HG02970 (cell line): ENCODE results near the gene EDA2R.

Source experiments
- ATAC-seq: cut with Tn5 transposase; IDR thresholded peaks from one replicate; pipeline ENCODE4 v1.9.1; 2021; ENCODE audit warnings: mild to moderate bottlenecking, moderate library complexity, moderate number of reproducible peaks; ENCODE audit not compliant: unreplicated experiment, low FRiP score

EDA2R gene

GRCh38 chrX:66638591-66639500 lies at the start of gene EDA2R:
Gene EDA2R, minus strand, starts transcription at chrX:66639078. Its CDS starts 23,058 bp downstream, at chrX:66616020.
- peak; percentile 82 for ATAC-seq

- ATAC-seq = no peak
Measured at GRCh38 chrX:66684196-66684595, 45.3 kb upstream of the EDA2R start.

GRCh38 chrX:66680451-66680850 lies 41.6 kb upstream of the EDA2R start:
- ATAC-seq = no peak

GRCh38 chrX:66677430-66677829 lies 38.6 kb upstream of the EDA2R start:
- ATAC-seq = no peak

- no peak for ATAC-seq
Measured at GRCh38 chrX:66676990-66677389, 38.1 kb upstream of the EDA2R start.

- ATAC-seq = no peak
Measured at GRCh38 chrX:66676413-66676812, 37.5 kb upstream of the EDA2R start.

- no peak for ATAC-seq
Measured at GRCh38 chrX:66675541-66675940, 36.7 kb upstream of the EDA2R start.

GRCh38 chrX:66674506-66674905 lies 35.6 kb upstream of the EDA2R start:
- no peak for ATAC-seq

- no peak for ATAC-seq
Measured at GRCh38 chrX:66672106-66672505, 33.2 kb upstream of the EDA2R start.

GRCh38 chrX:66654411-66654810 lies 15.5 kb upstream of the EDA2R start:
- ATAC-seq = no peak

- ATAC-seq = no peak
Measured at GRCh38 chrX:66635360-66635759, 3.5 kb downstream of the EDA2R start.

GRCh38 chrX:66634272-66634671 lies 4.6 kb downstream of the EDA2R start:
- no peak for ATAC-seq

- no peak for ATAC-seq
Measured at GRCh38 chrX:66633541-66633940, 5.3 kb downstream of the EDA2R start.

- ATAC-seq = no peak
Measured at GRCh38 chrX:66632981-66633380, 5.9 kb downstream of the EDA2R start.

- ATAC-seq = no peak
Measured at GRCh38 chrX:66632473-66632872, 6.4 kb downstream of the EDA2R start.

GRCh38 chrX:66625525-66625924 lies 13.4 kb downstream of the EDA2R start:
- no peak for ATAC-seq

GRCh38 chrX:66622209-66622608 lies 16.7 kb downstream of the EDA2R start:
- ATAC-seq = no peak

GRCh38 chrX:66616944-66617343 lies 21.9 kb downstream of the EDA2R start:
- ATAC-seq = no peak

- no peak for ATAC-seq
Measured at GRCh38 chrX:66602381-66602938, 36.4 kb downstream of the EDA2R start.

- ATAC-seq = no peak
Measured at GRCh38 chrX:66601522-66601921, 37.4 kb downstream of the EDA2R start.

GRCh38 chrX:66579219-66579618 lies 59.7 kb downstream of the EDA2R start:
- no peak for ATAC-seq

- no peak for ATAC-seq
Measured at GRCh38 chrX:66553973-66554372, 84.9 kb downstream of the EDA2R start.
